GM21576 (cell line): Measurements from ENCODE around the gene UBA1.
A peak's percentile ranks its signal among the peaks of the same experiment; 100 is the strongest.

ENCODE experiments used
- ATAC-seq: cut with Tn5 transposase; IDR thresholded peaks from one replicate; pipeline ENCODE4 v1.9.1; 2021; ENCODE audit warnings: mild to moderate bottlenecking, moderate library complexity; ENCODE audit not compliant: unreplicated experiment

The UBA1 gene

DNA sequence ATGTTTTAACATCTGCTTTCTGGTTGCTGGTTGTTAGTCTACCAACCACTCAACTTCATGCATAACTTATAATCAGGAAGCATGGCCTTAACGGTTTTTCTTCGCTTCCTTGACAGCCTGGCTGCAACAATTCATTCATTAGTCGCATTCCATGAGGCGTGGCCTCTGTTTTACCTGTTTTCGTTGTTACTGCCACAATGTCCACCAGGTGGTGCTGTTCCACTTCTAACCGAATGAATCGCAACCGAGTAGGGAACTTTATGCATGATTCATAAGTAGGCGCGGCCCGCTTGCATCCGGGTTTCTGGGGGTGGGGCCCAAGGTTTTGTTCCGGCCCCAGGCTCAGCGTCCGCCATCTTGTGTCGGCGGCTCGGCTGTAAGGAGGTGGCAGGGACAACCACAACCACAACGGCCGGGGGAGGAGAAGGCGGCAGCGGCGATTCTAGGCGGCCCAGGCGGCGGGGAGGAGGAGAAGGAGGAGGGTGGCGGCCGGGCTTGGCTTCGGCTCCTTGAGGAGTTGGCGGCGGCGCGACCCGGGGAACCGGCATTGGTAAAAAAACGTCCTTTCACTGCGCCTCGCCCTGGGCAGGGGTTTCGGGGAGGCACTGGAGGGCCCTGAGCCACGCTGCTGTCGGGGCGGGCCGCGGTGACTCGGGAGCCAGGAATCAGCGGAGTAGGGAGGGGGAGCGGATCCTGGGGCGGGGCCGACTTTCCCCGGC, at the start of gene UBA1:
TSS of gene UBA1 (plus strand) at position 355 of the 719 bp plus-strand sequence. CDS start 4,974 bp downstream, outside the sequence.
- peak; percentile 68 for ATAC-seq

DNA sequence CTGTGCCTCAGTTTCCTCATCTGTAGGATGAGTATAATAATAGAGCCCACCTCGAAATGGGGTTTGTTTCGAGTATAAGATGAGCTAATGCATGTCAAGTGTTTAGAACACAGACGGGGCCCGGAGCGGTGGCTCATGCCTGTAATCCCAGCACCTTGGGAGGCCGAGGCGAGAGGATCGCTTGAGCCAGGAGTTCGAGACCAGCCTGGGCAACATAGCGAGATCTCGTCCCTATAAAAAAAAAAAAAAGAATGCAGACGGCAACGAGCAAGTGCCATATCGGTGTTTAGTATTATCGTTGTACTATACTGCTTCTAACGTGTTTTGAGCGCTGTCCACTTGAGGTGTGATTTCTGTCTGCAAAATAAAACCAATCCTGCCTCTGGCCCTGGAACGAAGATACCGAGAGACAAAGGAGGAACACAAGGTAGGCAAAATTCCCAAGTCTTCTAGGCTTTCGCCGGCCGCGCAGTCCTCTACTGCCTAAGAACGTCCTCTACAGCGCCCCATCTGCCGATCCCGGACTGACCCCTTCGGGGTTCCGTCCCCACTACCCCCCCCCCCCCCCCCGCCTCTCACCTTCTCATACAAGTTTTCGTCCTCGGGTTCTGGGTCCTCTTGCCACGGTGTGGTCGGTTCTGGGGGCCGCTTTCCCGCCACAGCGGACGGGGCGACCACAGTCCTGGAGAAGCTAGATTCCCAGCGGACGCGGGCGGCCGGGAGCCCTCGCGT, 49.6 kb upstream of the UBA1 start:
- peak; percentile 8 for ATAC-seq

DNA sequence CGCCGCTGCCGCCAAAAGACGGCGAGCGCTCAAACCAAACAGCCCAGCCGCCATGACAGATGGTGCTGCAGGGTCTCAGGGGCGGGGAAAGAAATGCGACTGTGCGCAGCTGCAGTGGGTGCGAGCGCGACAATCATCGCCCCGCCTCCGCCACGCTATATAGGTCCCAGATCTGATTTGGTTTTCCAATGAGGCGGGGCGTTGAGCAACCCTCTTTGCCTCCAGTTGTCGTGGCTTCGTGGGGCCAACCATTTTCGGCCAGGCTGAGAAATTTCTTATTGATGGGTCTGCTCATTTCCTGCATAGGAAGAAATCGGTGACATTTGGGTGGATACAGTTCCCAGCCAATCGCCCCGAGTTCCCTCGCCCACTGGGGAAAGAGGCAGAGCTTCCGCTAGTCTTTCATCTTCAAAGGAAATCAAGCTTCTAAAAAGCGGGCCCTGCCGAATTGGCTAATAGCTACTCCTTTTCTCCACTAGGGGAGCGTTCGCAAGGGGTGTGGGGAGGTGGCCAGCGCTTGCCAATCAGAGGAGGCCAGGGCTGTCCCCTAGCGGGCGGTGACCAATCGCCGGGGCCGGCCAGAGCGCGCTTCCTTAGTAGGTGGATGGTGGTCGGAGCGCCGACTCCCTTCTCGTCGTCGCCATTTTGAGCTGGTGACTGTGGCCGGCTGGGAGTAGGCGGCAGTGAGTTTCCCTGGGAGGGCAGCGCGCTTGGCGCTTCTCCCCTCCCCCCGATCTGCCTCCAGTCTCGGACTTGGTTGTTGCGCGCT, 48.8 kb upstream of the UBA1 start, which contains the start of the genes NDUFB11 and RBM10:
TSS of gene NDUFB11 (minus strand) at position 77 of the 769 bp plus-strand sequence. CDS start at position 54, 23 bp downstream.
TSS of gene RBM10 (plus strand) at position 596 of the 769 bp plus-strand sequence. CDS start 2,261 bp downstream, outside the sequence.
- peak; percentile 77 for ATAC-seq

DNA sequence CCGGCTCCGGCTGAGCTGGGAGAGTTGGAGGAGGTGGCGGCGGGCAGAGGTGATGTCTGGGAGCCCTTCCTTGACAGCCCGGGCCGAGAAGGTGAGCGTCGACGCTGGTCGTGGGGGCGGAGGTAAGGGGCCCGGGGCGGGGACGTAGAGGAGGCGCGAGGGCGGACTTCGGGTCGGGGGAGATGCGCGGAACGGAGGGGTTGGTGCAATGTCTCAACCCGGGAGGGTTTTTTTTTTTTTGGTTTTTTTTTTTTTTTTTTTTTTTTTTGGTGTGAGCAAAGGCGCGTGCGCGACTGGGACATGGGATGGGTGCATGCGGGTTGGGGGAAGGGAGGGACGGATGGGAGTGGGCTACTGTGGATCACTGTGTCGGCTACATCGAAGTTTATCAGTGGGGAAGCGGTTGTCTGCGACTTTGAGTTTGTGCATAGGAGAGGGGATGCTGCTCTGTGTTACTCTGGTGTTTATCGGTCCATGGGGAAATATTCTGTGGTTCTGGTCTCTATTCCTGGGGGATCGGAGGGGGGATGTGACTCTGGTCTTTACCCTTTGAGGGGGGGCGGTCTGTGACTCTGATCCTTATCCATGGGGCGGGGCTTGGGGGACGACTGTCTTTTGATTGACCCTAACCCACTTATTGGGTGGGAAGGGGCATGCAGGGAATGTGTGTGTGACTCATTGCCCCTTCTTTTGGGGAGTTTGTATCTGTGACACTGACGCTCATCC, 48.1 kb upstream of the UBA1 start:
- ATAC-seq = peak; percentile 8

DNA sequence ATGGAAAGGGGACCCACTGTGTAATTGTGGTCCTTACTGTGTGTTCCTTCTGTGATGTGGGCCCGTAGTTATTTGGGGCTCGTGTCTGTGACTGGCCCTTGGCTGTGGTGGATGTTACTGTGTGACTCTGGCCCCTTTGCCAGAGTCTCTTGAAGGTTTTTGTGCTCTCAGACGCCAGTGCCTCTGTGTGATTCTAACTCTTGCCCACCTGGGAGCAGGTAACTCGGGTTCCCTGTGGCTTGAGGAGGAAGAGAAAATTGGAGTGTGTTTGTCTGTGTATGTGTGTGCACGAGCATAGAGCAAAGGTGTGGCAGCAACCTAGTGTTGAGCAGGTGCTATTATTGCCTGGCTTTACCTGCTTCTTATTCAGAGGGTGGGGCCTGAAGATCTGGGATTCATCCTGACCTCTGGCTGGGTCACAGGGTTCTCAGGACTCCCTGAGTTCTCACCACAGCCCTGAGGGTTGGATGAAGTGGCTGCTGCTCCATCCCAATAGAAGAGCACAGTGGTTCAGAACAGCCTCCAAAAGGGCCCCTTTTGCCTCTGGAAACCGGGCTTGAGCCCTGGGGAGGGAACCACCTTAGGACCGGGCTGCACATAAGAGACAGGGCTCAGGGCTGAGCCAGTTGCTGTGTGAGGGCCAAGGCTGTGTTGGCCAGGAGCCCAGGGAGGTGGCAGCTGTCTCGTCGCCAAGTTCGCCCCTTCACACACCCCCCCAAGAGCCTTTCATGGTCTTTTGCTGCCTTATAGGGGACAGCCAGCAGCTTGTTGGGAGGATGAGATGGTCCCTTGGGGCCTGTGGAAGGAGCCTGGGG, 47.3 kb upstream of the UBA1 start:
- ATAC-seq = no peak

DNA sequence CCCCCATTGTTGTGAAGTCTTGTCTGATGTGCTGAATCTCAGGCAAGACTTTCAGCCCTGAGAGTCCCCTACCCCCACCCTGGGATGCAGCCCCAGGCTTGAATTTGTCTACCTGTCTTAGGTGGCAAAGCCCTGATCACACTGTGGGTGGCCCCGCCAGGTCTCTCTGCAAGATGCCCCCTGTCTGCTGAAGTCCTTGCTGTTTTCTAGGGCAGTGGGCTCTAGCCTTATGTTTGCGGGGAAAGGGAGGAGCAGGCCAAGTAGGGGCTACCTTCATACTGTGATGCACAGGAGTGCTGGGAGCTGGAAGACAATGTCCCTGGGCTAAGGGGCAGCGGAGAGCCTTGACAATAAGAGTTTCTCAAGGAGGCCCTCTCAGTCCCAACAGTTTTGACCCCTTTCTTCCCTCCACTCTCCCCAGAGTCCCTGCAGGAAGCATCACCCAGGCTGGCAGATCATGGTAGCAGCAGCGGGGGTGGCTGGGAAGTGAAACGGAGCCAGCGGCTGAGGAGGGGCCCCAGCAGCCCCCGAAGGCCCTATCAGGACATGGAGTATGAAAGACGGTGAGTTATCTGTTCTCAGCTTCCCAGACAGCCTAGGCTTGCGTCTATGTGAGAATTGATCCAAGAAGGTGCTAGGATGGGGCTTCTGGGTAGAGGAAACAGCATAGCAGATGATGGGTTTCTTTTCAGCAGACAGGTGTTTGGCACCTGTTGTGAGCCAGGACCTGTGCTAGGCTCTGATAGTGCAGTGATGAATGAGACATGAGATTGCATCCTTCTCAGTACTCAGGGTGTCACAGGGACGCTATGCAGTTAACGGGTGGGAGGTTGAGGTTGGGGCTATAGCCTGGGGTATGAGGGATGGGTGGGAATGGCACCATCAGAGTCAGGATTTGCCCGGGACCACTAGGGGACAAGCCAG, 46.4 kb upstream of the UBA1 start:
- no peak for ATAC-seq

DNA sequence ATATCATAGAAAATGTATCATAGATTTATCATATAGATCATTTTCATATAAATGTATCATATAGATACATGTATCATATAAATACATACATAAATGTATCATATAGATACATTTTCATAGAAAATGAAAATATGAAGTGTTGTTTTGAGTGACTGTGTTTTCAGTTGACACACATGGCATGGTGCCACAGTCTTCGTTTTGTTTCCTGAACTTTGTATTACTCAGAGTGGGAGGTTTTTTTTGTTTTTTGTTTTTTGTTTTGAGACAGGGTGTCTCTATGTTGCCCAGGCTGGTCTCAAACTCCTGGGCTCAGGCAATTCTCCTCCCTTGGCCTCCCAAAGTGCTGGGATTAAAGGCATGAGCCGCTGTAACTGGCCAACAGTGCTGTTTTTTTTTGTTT, 44.7 kb upstream of the UBA1 start:
- no peak for ATAC-seq

DNA sequence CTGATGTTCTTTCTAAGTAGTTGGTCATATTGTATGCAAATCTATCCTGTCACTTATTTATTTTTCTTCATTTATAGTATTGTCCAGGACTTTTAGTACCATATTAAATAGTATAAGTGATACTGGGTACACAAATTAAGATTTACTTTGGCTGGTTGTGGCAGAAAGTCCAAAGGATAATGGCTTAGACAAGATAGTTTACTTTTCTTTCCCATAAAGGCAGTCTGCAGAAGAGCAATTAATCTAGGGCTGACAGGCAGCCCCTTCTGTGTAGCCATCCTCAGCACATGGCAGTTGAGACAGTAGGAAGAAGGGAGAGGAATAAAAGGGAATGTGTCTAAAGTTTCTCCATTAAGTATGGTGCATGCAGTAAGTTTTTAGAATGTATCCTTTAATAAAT, 42.2 kb upstream of the UBA1 start:
- ATAC-seq = no peak

DNA sequence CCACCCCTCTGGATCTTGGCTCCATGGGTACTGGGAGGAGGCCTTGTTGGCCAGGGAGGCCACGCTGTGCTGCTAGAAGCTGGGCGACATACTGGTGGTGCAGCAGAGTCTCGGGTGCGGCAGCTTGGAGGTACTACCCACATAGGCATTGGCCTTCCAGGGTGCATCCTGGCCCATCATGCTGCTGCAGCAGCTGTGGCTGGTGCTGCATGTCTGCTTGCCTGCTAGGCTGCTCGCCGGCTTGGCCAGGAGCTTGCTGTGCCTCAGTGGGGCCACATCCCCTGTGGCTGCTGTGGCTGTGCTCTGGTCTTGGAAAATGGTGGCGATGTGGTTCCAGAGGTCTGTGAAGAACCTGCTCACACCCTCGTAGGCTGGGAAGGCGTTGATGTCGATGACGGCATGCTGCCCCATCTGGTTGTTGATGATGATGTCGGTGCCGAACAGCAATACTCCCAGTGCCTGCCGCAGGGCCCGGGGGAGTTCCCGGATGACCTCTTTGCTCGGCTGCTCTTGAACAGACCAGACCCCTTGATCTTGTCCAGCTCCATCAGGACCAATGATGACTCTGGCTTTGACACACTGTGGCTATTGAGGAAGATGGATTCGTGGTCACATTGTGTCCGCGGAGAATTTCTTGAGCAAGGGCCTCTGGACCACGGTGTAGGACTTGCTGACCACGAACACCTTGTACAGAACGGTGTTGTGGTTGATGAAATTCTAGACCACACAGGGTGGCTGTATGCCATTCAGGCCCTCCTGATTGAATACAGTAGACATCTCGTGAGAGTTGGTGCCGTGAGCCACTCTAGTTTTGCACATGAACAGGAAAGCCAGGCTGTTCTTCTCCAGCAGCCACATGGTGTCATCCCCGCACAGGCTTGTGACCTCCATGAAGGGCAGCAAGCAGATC, 36.8 kb upstream of the UBA1 start:
- no peak for ATAC-seq

DNA sequence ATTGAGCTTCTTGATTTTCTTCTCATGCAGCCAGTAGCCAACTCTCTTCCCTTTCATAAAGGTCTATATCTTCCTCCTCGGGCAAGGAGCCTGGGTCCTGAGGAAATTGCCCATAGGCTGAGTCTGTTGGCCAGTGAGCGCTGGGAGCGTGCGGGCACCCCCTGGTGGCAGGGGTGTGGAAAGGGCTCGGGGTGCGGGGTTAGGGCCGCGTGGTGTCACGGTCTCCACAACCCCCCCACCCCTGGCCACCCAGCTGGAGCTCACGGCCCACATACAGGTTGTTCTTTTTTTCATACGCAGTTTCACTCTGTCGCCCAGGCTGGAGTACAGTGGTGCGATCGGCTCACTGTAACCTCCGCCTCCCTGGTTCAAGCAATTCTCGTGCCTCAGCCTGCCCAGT, 35.5 kb upstream of the UBA1 start:
- ATAC-seq = no peak

DNA sequence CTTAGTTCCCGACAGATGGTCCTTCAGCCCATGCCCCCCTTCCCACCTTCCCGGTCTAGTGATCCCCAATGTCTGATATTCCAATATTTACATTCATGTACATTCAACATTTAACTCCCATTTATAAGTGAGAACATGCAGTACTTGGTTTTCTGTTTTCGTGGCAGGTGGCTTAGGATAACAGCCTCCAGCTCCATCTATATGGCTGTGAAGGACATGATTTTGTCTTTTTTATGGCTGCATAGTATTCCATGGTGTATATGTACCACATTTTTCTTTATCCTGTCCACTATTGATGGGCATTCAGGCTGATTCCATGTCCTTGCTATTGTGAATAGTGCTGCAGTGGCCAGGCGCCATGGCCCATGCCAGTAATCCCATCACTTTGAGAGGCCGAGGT, 34.8 kb upstream of the UBA1 start:
- no peak for ATAC-seq

DNA sequence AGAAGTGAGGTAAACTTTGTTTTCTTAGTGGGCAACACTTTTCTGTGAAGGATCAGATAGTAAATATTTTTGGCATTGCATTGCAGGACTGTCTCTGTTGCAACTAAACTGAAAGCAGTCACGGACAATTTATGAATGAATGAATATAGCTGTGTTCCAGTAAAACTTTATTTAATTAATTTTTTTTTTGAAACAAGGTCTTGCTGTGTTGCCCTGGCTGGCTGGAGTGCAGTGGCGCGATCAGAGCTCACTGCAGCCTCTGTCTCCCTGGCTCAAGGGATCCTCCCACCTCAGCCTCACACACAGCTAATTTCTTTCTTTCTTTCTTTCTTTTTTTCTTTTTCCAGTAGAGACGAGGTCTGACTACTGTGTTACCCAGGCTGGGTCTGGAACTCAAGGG, 32.8 kb upstream of the UBA1 start:
- ATAC-seq = no peak

DNA sequence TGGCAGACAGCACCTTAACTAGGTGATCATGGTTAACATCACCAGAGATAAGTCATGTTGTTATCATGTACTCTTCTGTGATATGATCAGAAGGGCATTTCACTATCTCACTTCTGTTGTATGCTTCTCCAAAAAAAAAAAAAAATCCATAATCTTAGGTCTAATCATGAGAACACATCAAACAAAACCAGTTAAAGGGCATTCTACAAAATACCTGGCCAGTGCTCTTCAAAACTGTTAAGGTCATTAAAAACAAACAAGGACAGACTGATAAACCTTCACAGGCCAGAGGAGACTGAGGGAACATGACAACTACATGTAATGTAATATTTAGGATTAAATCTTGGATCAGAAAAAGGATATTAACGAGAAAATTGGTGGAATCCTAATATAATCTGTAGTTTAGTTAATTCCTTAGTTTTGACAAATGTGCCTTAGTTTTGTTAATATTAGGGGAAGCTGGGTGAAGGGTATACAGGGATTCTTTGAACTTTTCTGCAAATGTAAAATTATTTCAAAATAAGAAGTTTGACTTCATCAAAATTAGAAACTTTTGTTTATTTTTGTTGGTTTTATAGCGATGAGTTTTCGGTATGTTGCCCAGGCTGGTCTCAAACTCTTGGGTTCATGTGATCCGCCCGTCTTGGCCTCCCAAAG, 30.6 kb upstream of the UBA1 start:
- no peak for ATAC-seq

DNA sequence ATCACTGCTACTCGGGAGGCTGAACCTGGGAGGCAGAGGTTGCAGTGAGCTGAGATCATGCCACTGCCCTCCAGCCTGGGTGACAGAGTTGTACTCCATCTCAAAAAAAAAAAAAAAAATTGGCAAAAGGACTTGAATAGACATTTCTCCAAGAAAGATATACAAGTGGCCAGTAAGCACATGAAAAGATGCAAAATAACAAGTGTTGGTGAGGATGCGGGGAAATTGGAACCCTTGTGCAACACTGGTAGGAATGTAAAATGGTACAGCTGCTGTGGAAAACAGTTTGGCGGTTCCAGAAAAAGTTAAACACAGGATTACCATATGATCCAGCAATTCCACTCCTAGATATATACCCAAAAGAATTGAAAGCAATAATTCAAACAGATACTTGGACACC, 29.2 kb upstream of the UBA1 start:
- no peak for ATAC-seq

DNA sequence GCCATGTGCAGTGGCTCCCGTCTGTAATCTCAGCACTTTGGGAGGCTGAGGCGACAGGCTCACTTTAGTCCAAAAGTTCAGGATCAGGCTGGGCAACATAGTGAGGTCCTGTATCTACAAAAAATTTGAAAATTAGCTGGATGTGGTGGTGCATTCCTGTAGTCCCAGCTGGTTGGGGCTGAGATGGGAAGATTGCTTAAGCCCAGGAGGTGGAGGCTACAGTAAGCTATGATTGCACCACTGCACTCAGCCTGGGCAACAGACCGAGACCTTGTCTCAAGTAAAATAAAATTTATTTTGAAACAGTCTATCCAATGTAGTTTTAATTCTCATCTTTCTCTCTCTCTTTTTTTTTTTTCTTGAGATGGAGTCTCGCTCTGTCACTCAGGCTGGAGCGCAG, 27.5 kb upstream of the UBA1 start:
- no peak for ATAC-seq

DNA sequence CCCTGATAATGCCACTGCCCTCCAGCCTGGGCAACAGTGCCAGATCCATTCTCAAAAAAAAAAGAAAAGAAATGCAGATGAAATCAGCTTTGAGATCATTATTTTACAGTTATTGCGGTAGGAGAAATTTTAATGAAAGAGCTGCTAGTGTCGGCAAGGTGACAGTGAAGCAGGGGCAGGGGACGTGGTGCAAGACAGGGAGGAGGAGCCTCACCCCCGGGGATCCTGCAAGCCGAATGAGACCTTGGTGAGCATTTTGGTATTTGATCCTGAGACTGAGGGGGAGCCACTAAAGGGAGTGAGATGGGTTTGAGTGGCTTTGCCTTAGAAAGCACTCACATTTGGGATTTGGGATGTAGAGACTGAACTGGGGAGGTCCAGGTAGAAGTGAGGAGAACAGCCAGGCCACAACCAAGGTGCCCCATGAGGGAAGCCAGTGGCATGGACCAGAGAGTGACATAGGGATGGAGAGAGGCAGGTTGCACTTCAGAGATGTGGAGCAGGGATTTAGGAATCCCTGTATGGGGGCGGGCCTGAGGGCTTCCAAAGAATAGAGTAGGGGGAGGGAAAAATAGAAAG, 25.0 kb upstream of the UBA1 start:
- ATAC-seq = no peak

DNA sequence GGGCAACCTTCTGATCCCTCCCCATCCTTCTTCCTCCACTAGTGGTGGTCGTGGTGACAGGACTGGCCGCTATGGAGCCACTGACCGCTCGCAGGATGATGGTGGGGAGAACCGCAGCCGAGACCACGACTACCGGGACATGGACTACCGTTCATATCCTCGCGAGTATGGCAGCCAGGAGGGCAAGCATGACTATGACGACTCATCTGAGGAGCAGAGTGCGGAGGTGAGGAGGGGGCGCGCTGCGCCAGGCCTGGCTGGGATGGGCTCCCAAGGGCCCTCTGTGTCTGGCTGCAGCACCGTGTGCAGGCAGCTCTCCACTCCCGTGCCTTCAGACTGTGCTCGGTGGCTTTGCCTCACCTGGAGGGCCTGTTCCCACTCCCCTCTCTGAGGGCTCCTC, 24.4 kb upstream of the UBA1 start:
- no peak for ATAC-seq
